Fibroblast of villous mesenchyme (primary cell): ENCODE results near the gene MAGI2. TPM values are rescaled to one million over a fixed set of nuclear protein-coding genes. Genes with fewer than 3 reads are reported as not detected.

Source experiments
- DNase-seq: peaks from one replicate; pipeline ENCODE4 v3.0.0-alpha.2; 2010; ENCODE audit warnings: low read depth
- H3K4me3 ChIP-seq: 2 replicates; pipeline ENCODE4 v1.5.1; 2011; ENCODE audit warnings: low read depth, mild to moderate bottlenecking, low read length
- CTCF ChIP-seq: IDR thresholded peaks from 2 replicates; pipeline ENCODE4 v1.5.1; 2012; ENCODE audit warnings: low read depth, mild to moderate bottlenecking, low read length; ENCODE audit not compliant: insufficient read depth
- total RNA-seq: library from RNA; depleted of rRNA; stranded (reverse); fragments of >200 nt; gene quantifications from 2 replicates; pipeline ENCODE4 v1.2.3, GENCODE V29; 2012

MAGI2 gene
- total RNA-seq, 1 donor = 24.6 TPM

GRCh38 chr7:78492146-78492545 is 961.3 kb downstream of the MAGI2 start:
- no peak overlapping the region for H3K4me3 ChIP-seq
- no peak for DNase-seq
- no peak for TF ChIP-seq CTCF

GRCh38 chr7:78490524-78490923 is 962.9 kb downstream of the MAGI2 start:
- DNase-seq = no peak
- no peak for TF ChIP-seq CTCF
- H3K4me3 ChIP-seq = no peak overlapping the region

GRCh38 chr7:78489476-78490240 is 963.8 kb downstream of the MAGI2 start:
- peak; percentile 23 for DNase-seq
- H3K4me3 ChIP-seq = no peak overlapping the region
- TF ChIP-seq CTCF = no peak

GRCh38 chr7:78487464-78487863 is 966.0 kb downstream of the MAGI2 start:
- TF ChIP-seq CTCF = no peak
- no peak for DNase-seq
- H3K4me3 ChIP-seq = no peak overlapping the region

GRCh38 chr7:78479348-78479747 is 974.1 kb downstream of the MAGI2 start:
- no peak for DNase-seq
- H3K4me3 ChIP-seq = no peak overlapping the region
- TF ChIP-seq CTCF = no peak

GRCh38 chr7:78476851-78477405 is 976.5 kb downstream of the MAGI2 start:
- TF ChIP-seq CTCF = no peak
- no peak overlapping the region for H3K4me3 ChIP-seq
- no peak for DNase-seq
